GM12875 (cell line): ENCODE measurements around the gene CLDN9.
A peak's percentile ranks its signal among the peaks of the same experiment; 100 is the strongest.

Experiments
- H3K4me3 ChIP-seq: one replicate; pipeline ENCODE4 v1.5.1; 2011; ENCODE audit warnings: low read depth, low read length, control low read depth
- TF ChIP-seq, protein P1 (sequence below): IDR thresholded peaks from 2 replicates; pipeline ENCODE4 v1.5.1; 2011; ENCODE audit warnings: low read depth, mild to moderate bottlenecking, control low read depth, inconsistent platforms, low read length, moderate library complexity, borderline replicate concordance; ENCODE audit not compliant: insufficient read depth

Gene CLDN9

DNA sequence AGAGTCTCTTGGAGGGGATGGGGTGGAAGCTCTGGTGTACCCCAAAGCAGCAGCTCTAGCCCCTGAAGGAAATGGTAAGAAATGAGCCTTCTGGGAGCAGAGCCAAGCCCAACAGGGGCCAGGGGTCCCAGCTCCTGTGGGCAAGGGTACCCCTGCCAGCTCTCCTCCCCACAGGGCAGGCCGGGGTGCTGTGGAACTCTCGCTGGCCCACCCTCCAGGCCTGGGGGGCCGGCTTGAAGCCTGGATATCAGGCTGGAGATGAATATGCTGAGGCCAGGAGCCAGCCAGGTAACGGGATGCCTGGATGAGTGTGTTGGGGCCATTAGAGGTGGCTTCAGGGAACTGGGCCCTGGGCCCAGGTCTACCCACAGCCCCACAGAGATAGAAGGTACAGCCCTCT lies 12.2 kb upstream of the CLDN9 start:
- no peak overlapping the region for H3K4me3 ChIP-seq

DNA sequence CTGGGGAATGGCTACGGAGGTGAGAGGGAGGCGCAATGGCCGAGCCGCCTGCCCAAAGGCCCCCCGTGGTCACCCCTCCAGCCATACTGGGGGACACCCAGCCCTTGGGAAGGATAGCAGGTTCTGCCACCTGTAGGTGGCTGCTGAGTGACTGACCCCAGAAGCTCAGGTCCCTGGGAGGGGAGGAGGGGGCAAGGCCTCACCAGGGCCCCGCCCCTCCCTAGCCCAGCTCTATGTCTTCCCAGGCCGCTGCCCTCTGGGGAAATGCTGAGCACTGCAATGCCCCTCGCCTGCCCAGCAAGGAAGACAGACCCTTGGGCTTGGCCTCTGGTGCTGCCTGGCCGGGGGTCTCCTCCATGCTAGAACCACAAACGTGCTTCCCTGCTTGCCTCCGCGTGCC lies 11.4 kb upstream of the CLDN9 start:
- TF ChIP-seq, protein P1, sequence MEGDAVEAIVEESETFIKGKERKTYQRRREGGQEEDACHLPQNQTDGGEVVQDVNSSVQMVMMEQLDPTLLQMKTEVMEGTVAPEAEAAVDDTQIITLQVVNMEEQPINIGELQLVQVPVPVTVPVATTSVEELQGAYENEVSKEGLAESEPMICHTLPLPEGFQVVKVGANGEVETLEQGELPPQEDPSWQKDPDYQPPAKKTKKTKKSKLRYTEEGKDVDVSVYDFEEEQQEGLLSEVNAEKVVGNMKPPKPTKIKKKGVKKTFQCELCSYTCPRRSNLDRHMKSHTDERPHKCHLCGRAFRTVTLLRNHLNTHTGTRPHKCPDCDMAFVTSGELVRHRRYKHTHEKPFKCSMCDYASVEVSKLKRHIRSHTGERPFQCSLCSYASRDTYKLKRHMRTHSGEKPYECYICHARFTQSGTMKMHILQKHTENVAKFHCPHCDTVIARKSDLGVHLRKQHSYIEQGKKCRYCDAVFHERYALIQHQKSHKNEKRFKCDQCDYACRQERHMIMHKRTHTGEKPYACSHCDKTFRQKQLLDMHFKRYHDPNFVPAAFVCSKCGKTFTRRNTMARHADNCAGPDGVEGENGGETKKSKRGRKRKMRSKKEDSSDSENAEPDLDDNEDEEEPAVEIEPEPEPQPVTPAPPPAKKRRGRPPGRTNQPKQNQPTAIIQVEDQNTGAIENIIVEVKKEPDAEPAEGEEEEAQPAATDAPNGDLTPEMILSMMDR = no peak
- no peak overlapping the region for H3K4me3 ChIP-seq

More for the DNA sequence above, 12.2 kb upstream of the CLDN9 start:
- TF ChIP-seq, protein P1 = no peak

- no peak overlapping the region for H3K4me3 ChIP-seq
- TF ChIP-seq, protein P1 = peak; percentile 61; the same call in 1 of the 2 replicates
Observed at GRCh38 chr16:3003582-3004270, 9.0 kb upstream of the CLDN9 start.

GRCh38 chr16:3004319-3004718 lies 8.4 kb upstream of the CLDN9 start:
- TF ChIP-seq, protein P1 = no peak
- H3K4me3 ChIP-seq = no peak overlapping the region

- H3K4me3 ChIP-seq = no peak overlapping the region
- TF ChIP-seq, protein P1 = no peak
Observed at GRCh38 chr16:3004781-3005284, 7.9 kb upstream of the CLDN9 start.

DNA sequence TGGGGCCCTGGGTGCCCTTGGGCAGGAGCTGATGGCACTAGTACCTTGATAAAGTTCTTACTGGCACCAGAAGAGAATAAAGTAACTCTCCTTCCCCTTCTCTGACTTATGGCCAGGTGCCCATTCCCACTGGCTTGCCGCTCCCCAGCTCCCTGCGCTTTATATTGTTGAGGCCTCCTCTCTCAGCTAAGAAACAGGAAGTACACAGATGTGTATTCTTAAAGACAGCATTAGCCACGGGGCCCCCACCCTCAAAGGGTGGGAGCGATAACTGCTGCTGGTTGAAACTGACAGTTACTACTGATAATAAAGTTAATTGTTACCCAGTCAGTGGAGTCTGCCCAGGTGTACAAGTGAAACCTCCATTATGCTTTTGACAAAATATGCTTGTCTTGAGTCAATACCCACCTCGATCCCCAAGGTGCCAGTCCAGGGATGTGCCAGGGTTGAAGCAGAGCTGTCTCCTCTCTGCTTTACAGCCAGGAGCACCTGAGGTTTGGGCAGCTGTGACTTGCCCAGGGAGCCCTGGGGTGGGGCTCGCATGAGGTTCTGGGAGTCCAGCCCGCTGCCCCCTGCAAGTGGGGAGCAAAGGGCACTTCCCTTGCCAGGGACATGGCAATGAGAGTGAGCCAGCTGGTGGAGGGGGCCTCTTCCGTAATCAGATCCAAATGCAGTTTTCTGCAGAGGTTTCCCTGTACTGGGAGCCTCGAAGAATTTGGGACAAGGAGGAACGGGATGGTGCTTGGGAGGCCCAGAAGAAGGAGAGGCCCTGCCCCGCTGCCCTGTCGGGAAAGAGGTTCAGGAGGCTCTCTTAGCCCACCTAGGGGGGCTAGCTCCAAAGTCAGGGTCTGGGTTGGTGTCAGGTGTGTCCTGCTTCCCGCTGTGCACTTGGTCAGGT lies 5.4 kb upstream of the CLDN9 start:
- H3K4me3 ChIP-seq = no peak overlapping the region
- TF ChIP-seq, protein P1 = no peak
